ENCODE results near the gene ULBP2.

- TF ChIP-seq CTCF (conservative IDR thresholded peaks at IDR 0.05; ENCODE audit: low read length) (no peak), EZH2phosphoT487 (IDR thresholded peaks at IDR 0.05; ENCODE audit: borderline replicate concordance, low read depth, low read length) (no peak)
These were observed 6.8 kb downstream of the ULBP2 start for GRCh38 chr6:149948616-149949015.
